GM23248 (cell line): Measurements from ENCODE around the gene SMYD4.

ENCODE experiments used
- EZH2 ChIP-seq: fragments of 200-600 bp; sonication (generic); IDR thresholded peaks from 2 replicates; pipeline ENCODE4 v1.6.1; 2018; ENCODE audit warnings: antibody characterized with exemption, mild to moderate bottlenecking; ENCODE audit not compliant: insufficient read depth, poor library complexity, severe bottlenecking
- EZH2phosphoT487 ChIP-seq: fragments of 200-600 bp; sonication (generic); IDR thresholded peaks from 2 replicates; pipeline ENCODE4 v1.6.1; 2018; ENCODE audit warnings: antibody characterized with exemption, moderate library complexity, mild to moderate bottlenecking, low read depth; ENCODE audit not compliant: insufficient read depth

- TF ChIP-seq EZH2phosphoT487 (no peak), EZH2 (no peak)
Observed at GRCh38 chr17:1754430-1755112, 75.1 kb downstream of the SMYD4 start.
